GM21367 (cell line): Measurements from ENCODE around the gene DEDD2.

Experiments used
- ATAC-seq: cut with Tn5 transposase; IDR thresholded peaks from one replicate; pipeline ENCODE4 v1.9.1; 2021; ENCODE audit not compliant: unreplicated experiment

DEDD2 gene

GRCh38 chr19:42151782-42152684 is 65.4 kb downstream of the DEDD2 start:
- ATAC-seq = no peak

DNA sequence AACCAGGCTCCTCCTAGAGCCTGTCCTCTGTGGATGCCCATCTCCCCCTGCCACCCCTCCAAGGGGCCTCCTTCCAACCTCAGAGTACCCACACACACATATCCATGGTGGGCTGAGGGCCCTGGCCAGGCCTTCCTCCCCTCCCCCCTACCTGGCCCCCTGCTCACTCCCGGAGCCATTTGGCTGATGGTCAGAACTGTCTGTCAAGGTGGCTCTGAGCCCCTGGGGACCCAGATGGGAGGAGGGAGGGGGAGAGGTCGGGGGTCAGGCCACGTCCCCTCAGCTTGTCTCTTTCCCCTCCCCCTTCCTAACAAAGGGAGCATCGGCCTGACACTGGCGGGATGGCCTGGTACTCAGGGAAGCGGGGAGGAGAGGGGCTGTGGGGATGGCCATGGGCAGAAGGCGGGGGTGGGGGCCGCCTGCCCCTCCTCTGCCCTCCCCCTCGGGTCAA is 66.5 kb downstream of the DEDD2 start:
- no peak for ATAC-seq

- no peak for ATAC-seq
Observed at GRCh38 chr19:42150364-42150763, 67.1 kb downstream of the DEDD2 start.

DNA sequence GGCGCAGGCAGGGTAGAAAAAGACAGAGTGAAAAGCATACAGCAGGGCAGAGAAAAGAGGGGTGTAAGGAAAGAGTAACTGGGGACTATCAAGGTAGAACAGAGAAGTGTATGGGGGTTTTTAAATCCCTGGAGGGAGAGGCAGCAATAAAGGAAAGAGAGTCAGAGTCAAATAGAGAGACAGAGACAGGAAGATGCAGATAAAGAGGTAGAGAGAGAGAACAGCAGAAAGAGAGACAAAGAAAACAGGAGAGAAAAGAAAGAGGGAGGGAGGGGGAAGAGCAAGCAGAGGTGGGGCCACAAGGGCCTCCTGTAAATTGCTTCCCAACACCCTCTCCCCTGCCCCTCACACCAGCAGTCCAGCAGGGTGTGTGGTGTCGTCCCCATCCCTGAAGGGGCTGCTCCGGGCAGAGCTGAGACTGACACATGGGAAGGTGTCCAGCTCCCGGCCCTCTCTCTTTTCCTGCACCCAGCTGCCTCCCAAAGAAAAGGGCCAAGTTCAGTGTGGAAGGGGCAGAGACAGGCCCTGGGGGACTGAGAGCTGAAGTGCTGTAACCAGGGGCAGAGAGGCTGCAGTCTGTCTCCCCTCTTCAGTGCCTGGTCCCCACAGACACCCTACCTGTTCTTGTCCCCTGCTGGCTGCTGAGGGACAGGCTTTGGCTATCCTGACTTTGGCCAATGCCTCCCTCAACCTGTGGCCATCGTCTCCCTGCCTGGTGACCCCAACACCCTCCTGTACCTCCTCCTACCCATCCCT is 67.9 kb downstream of the DEDD2 start:
- ATAC-seq = no peak
